DMS 273 (cell line): ENCODE measurements around the gene RAD9A.

ENCODE experiments used
- DNase-seq: peaks from one replicate; lab custom pipeline; 2025; ENCODE audit not compliant: unreplicated experiment; lab: John Stamatoyannopoulos, UW

Gene RAD9A

GRCh38 chr11:67408437-67409200 lies 16.8 kb downstream of the RAD9A start:
- no peak for DNase-seq

DNA sequence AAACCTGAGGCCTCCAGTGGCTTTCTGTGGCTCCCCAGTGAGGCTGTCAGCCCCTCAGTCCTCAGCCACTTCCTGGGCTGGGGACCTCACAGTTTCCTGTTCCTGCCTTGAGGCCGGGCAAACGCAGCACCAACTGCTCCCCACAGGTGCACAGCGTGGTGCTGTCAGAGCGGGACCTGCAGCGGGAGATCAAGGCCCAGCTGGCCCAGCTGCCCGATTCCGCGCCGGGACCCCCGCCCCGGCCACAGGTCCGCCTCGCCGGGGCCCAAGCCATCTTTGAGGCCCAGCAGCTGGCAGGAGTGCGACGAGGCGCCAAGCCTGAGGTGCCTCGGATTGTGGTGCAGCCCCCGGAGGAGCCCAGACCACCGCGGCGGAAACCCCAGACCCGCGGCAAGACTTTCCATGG lies 17.5 kb downstream of the RAD9A start:
- no peak for DNase-seq

DNA sequence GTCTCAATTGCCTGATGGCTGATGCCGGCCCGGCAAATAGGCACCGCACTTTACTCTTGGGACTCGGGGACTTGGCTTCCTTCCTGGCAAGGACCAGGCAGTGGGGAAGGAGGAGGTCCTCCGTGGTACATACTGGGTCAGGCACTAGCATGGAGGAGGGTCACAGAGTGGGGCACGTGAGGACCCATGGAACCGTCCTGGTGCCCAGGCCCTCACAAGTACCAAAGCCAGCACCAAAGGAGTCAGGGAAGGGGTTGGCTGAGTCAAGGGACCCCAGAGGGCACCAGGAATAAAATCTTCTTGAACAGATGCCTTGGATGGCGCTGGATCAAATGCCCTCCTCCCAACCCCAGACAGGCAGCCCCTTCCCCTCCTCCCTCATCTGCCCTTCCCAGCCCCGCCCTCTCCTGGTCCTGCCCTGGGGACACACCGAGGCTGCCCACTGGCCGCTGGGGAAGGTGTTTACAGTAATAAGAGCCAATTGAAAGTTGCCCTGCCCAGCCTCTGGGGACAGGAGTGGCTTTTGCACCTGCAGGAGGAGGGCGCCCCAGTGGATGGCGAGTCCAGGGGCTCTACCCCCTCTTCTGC lies 18.1 kb downstream of the RAD9A start:
- DNase-seq = peak; percentile 36

DNA sequence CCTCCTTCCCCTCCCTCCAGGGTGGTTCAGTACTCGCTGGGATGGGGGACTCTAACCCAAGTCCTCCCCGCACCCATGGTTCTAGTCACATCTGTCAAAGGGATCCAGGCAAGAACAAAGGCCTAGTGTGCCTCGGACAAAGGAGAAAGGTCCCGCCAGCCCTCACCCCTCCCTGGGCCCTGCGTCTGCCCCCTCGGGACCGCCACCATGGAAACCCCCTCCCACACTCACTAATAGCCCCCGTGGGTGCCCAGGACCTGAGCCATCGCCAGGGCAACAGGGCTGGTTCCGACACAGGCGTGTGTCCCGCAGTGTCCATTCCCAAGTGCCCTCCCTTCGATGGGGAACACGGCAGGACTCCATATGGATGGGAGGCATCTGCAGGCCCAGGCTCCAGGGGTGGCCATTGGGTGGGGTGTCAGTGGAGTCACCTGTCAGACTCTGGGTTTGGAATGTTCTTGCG lies 18.6 kb downstream of the RAD9A start:
- no peak for DNase-seq

GRCh38 chr11:67410984-67411784 lies 19.4 kb downstream of the RAD9A start:
- DNase-seq = no peak

DNA sequence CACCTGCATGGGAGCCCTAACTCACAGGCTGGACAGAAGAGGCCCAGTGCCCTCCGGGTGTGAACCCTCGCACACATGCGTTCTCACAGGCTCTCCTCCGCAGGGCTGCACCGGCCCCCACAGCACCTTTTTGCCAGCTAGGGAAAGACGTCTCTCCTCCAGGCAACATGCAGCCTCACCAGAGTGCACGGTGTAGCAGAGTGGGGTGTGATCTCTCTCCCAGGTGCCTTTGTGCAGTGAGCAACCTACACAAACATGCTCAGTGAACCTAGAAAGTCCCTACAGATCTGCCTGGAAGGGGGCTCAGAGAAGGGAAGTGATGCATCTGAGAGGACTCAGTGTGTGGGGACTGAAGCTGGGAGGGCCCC lies 20.0 kb downstream of the RAD9A start:
- no peak for DNase-seq

DNA sequence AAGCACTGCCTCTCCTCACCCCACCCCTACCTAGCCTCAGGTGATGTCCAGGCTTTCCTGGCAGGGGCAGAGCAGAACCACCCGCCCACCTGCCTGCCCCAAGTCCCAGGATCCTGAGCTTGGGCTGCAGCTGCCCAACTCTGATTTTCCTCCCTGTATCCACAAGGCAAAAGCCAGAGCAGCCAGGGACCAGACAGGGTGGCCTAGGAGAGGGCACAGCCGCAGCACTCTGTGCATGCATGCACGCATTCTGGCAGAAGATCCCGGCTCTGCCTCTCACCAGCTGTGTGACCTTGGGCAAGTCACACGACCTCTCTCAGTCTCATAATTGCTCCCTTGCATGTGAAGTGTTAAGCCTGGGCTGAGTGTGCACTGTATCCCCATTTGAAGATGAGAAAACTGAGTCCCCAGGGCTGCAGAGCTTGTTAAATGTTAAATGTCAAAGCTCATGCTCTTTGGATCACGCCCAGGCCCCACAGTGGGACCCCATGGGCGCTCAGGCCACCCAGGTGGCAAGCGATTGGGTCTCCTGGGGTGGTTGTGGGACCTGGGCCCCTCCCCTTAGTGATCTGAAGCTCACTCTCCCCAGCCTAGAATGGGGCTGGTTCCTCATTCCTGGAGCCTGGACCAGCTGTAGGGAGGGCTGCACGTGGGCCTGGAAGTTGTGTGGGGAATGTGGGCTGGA lies 20.9 kb downstream of the RAD9A start:
- no peak for DNase-seq

- DNase-seq = no peak
Observed at GRCh38 chr11:67413266-67413849, 21.6 kb downstream of the RAD9A start.

GRCh38 chr11:67415501-67416304 lies 23.9 kb downstream of the RAD9A start, which contains the start of gene CARNS1:
TSS of gene CARNS1 (plus strand) at chr11:67415678. CDS start at chr11:67416200, 522 bp downstream.
- peak; percentile 34 for DNase-seq

GRCh38 chr11:67416416-67417335 lies 24.9 kb downstream of the RAD9A start:
- peak; percentile 66 for DNase-seq

DNA sequence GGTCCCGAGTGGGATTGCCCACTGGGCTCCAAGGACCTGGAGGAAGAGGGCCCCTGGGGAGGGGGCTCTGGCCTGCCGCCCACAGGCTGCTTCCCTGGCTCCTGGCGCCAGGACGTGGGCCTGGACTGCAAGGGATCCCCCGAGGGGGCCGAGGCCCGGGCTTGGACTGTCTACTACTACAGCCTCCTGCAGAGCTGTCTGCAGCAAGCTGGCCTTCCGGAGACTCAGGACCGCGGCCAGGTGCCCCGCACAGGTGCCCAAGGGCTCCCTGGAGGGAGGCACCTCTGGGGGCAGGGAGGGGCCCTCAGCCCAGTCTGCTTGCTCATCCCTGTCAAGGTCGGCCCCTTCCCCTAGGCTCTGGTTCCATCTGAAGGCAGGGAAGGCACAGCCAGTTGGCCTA lies 25.6 kb downstream of the RAD9A start:
- DNase-seq = no peak

DNA sequence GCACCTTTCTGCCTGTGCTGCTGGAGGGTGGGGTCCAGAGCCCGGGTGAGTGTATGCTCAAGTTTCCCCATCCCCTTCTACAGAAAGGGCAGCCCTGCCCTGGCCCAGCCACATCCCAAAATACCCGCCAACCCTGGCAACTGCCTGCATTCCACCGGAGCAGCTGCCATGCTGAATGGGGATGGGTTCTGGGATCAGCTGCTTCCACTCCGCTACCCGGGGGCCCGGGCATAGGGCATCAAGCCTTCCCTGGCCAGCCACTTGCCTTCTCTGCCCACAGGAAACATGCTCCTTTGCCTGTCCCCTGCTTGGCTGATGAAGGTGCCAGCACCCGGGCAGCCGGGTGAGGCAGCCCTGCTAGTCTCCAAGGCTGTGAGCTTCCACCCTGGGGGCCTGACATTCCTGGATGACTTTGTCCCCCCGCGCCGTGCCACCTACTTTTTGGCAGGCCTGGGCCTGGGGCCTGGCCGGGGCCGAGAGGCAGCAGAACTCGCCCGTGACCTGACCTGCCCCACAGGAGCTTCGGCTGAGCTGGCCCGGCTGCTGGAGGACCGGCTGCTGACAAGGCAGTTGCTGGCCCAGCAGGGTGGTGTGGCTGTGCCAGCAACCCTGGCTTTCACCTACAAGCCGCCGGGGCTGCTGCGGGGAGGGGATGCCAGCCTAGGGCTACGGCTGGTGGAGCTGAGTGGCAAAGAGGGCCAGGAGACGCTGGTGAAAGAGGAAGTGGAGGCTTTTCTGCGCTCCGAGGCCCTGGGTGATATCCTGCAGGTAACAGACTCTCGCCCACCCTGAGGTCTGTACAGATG lies 26.9 kb downstream of the RAD9A start:
- DNase-seq = peak; percentile 82

DNA sequence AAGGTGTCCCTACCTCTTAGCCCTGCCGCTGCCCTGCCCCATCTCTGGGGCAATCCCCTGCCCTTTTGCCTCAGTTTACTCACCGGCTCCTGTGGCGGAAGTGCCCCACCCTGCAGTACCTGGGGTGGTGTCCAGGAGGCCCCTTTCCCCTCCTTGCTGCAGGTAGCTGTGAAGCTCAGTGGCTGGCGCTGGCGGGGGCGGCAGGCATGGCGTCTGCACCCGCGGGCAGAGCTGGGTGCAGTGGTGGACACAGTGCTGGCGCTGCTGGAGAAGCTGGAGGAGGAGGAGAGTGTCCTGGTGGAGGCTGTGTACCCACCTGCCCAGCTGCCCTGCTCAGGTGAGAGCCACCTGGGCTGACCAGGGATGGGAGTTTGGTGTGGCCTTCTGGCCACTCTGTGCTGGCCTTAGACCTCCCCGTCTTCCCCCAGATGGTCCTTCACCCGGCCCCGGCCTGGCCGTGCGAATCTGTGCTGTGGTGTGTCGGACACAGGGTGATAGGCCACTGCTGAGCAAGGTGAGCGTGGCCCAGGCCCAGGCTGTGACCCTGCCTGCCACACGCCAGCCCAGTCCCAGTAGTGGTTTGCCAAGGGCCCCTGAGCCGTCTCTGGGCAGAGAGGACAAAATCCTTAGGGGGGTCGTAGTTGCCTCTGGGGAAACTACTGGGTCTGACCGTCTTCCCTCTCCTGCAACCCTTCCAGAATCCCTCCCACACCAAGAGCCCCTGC lies 27.7 kb downstream of the RAD9A start:
- no peak for DNase-seq

DNA sequence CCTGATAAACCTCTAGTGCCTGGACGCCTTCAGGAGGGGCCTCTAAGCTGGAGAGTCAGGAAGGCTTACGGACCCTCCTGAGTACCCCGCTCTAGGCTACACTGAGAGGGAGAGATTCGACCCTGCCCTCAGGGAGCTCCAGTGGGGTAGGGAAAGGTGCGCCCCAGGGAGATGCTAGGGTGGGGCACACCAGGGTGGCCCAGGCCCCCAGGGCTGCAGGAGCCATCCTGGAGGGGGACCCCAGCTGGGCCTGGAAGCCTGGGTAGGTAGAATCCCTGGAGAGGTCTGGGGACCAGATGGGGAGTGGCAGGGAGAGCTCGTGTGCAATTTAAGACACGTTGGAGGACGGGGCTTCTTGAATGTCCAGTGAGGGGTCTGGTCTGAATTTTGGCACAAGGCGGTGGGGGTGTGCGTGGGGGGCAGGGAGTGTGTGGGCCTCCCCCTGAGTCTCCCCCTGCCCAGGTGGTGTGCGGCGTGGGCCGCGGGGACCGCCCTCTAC lies 28.4 kb downstream of the RAD9A start:
- peak; percentile 53 for DNase-seq

- DNase-seq = peak; percentile 93
Observed at GRCh38 chr11:67420646-67421429, 29.1 kb downstream of the RAD9A start.

DNA sequence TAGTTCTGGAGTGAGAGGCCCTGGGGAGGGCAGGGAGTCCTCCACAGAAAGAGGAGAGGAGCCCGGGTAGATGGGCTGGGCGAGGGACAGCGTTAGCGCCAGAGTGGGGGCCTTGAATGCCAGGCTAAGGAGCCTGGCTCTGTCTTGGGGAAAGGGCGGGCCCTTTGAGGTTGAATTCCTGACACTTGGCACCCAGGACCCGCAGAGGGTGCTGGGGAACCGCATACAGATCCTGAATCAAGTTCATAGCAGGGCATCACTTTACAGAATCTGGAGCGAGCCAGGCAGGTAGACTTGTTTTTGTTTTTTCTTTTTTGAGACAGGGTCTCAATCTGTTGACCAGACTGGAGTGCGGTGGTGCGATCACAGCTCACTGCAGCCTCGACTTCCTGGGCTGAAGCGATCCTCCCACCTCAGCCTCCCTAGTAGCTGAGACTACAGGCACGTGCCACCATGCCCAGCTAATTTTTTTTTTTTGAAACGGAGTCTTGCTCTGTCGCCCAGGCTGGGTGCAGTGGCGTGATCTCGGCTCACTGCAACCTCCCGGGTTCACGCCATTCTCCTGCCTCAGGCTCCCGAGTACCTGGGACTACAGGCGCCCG lies 29.7 kb downstream of the RAD9A start:
- DNase-seq = peak; percentile 58
